Endothelial cell of umbilical vein (primary cell): Measurements from ENCODE around the gene TK1. TPM values are rescaled to one million over a fixed set of nuclear protein-coding genes. Genes with fewer than 3 reads are reported as not detected.

ENCODE experiments used
- BruUV-seq: library from RNA; stranded (reverse); fragments of 400-500 nt; replicated peaks from 2 replicates; lab custom pipeline; 2021; lab: Mats Ljungman, UMichigan
- CTCF ChIA-PET: fragments of 300-600, 350-600 bp; sonication (Branson Sonifier 250); formaldehyde crosslinking; loops from one replicate; lab custom pipeline; 2021; ENCODE audit warnings: antibody characterized with exemption, inconsistent platforms; lab: Charles Lee
- POLR2A ChIA-PET: fragments of 300-600, 350-600 bp; sonication (Branson Sonifier 250); formaldehyde crosslinking; loops from one replicate; lab custom pipeline; 2021; ENCODE audit warnings: antibody characterized with exemption, inconsistent platforms; lab: Charles Lee
- DNase-seq: peaks from one replicate; pipeline ENCODE4 v3.0.0-alpha.2; 2011; ENCODE audit warnings: low read depth, low spot score
- FAIRE-seq: peaks from 2 replicates; lab custom pipeline; 2011; peaks lifted over from hg19 to GRCh38; lab: Jason Lieb, UNC
- H2AFZ ChIP-seq: 2 replicates; pipeline ENCODE4 v1.6.0; 2012; ENCODE audit warnings: low read depth, low read length, control low read depth, inconsistent platforms
- H3K27ac ChIP-seq: 2 replicates; pipeline ENCODE4 v1.5.1; 2011; ENCODE audit warnings: low read depth, mild to moderate bottlenecking, control low read depth, low read length, moderate library complexity; ENCODE audit not compliant: insufficient read depth
- H3K27me3 ChIP-seq, 2 experiments: 2 replicates each; pipeline versions ENCODE4 v1.6.0 to v1.6.1; 2011; ENCODE audit warnings: low read length in 2 of 2, mixed read lengths in 1 of 2; ENCODE audit not compliant: control insufficient read depth in 2 of 2, insufficient read depth in 2 of 2
- H3K36me3 ChIP-seq, 2 experiments: 2 replicates in 1 of 2; 3 replicates in 1 of 2; pipeline ENCODE4 v1.5.1; 2011; ENCODE audit warnings: low read length in 2 of 2, mild to moderate bottlenecking in 1 of 2, moderate library complexity in 1 of 2; ENCODE audit not compliant: control insufficient read depth in 2 of 2, insufficient read depth in 2 of 2; ENCODE audit errors: extremely low read depth in 1 of 2
- H3K4me1 ChIP-seq: 3 replicates; pipeline ENCODE4 v1.5.1; 2011; ENCODE audit warnings: mild to moderate bottlenecking, low read length; ENCODE audit not compliant: control insufficient read depth, insufficient read depth; ENCODE audit errors: extremely low read depth
- H3K4me2 ChIP-seq: 2 replicates; pipeline ENCODE4 v1.6.1; 2011; ENCODE audit warnings: low read length, control low read depth, mixed read lengths; ENCODE audit not compliant: insufficient read depth
- H3K4me3 ChIP-seq, 3 experiments: fragments of 200-600 bp in 1 of 3; sonication (generic), shearing (Covaris generic) in 1 of 3; replicated peaks in 1 of 3; 2 replicates each; pipeline ENCODE4 v1.5.1; 2011 to 2016; ENCODE audit warnings: control low read depth in 3 of 3, low read length in 3 of 3, mild to moderate bottlenecking in 2 of 3, inconsistent platforms in 1 of 3, low read depth in 1 of 3, moderate library complexity in 1 of 3; ENCODE audit not compliant: insufficient read depth in 1 of 3
- H3K79me2 ChIP-seq: 2 replicates; pipeline ENCODE4 v1.6.0; 2012; ENCODE audit warnings: low read length, inconsistent platforms; ENCODE audit not compliant: control insufficient read depth, insufficient read depth
- H3K9ac ChIP-seq: replicated peaks from 2 replicates; pipeline ENCODE3; 2011; ENCODE audit warnings: low read length, control low read depth; ENCODE audit not compliant: insufficient read depth; ENCODE audit errors: extremely low read depth
- H3K9me1 ChIP-seq: replicated peaks from 3 replicates; pipeline ENCODE4 v1.6.0; 2011; ENCODE audit warnings: mild to moderate bottlenecking, low read length; ENCODE audit not compliant: control insufficient read depth, insufficient read depth; ENCODE audit errors: extremely low read depth
- H3K9me3 ChIP-seq: replicated peaks from 2 replicates; pipeline ENCODE4 v1.5.1; 2012; ENCODE audit warnings: low read length, inconsistent platforms; ENCODE audit not compliant: control insufficient read depth, insufficient read depth
- H4K20me1 ChIP-seq: replicated peaks from 2 replicates; pipeline ENCODE3; 2011; ENCODE audit warnings: mild to moderate bottlenecking, low read length; ENCODE audit not compliant: control insufficient read depth, insufficient read depth; ENCODE audit errors: extremely low read depth
- CTCF ChIP-seq, 2 donors: IDR thresholded peaks; 1 replicate in 1 of 2; 2 replicates in 1 of 2; pipeline ENCODE4 v1.5.1; 2011; ENCODE audit warnings: low read length in 2 of 2, mild to moderate bottlenecking in 2 of 2, moderate library complexity in 2 of 2, control low read depth in 1 of 2, inconsistent platforms in 1 of 2, low read depth in 1 of 2; ENCODE audit not compliant: insufficient read depth in 1 of 2; ENCODE audit errors: extremely low read depth in 1 of 2
- EZH2 ChIP-seq: IDR thresholded peaks from 2 replicates; pipeline ENCODE4 v1.6.1; 2012; ENCODE audit warnings: borderline replicate concordance, low read depth, mild to moderate bottlenecking, moderate library complexity, low read length, inconsistent platforms; ENCODE audit not compliant: severe bottlenecking
- FOS ChIP-seq: IDR thresholded peaks from 2 replicates; pipeline ENCODE4 v1.6.1; 2011; ENCODE audit warnings: mild to moderate bottlenecking, low read length, moderate library complexity, borderline replicate concordance; ENCODE audit not compliant: insufficient read depth
- GATA2 ChIP-seq: IDR thresholded peaks from 2 replicates; pipeline ENCODE4 v1.7.0; 2011; ENCODE audit warnings: low read depth, mild to moderate bottlenecking, moderate library complexity, mixed read lengths, low read length; ENCODE audit not compliant: insufficient read length, insufficient read depth
- JUN ChIP-seq: IDR thresholded peaks from 2 replicates; pipeline ENCODE4 v1.6.1; 2011; ENCODE audit warnings: borderline replicate concordance, low read depth; ENCODE audit not compliant: insufficient read length, insufficient read depth
- MAX ChIP-seq: IDR thresholded peaks from 2 replicates; pipeline ENCODE4 v1.6.1; 2011; ENCODE audit not compliant: insufficient read depth, insufficient read length
- POLR2A ChIP-seq: IDR thresholded peaks from 2 replicates; pipeline ENCODE4 v1.6.1; 2012; ENCODE audit warnings: low read depth, mild to moderate bottlenecking, control low read depth, low read length
- POLR2AphosphoS5 ChIP-seq: IDR thresholded peaks from 2 replicates; pipeline ENCODE4 v1.6.1; 2012; ENCODE audit warnings: low read depth, mild to moderate bottlenecking, control low read depth, low read length, moderate library complexity; ENCODE audit not compliant: insufficient read depth
- dilution Hi-C: fragments of 300-500 bp; cut with MboI; formaldehyde crosslinking; loops from one replicate; pipeline ENCODE4 v1.15.0; 2019; ENCODE audit warnings: low sequenced_read_pairs; ENCODE audit not compliant: extremely low pct_ligation_motif_present
- intact Hi-C: fragments of 100-400 bp; cut with micrococcal nuclease; formaldehyde crosslinking; loops from one replicate; pipeline ENCODE4 v1.10.0; 2022
- polyA plus RNA-seq, 4 experiments: library from polyadenylated mRNA; depleted of rRNA in 3 of 4; stranded (reverse) in 3 of 4; unstranded in 1 of 4; fragments of >200 nt; gene quantifications; 2 replicates each; pipeline versions ENCODE4 v1.2.1 to v1.2.3, GENCODE V29; 2011 to 2012; ENCODE audit warnings: missing spikeins in 1 of 4
- total RNA-seq: library from RNA; stranded (reverse); gene quantifications from 2 replicates; pipeline ENCODE4 v1.2.3, GENCODE V29; 2021

Gene TK1
- total and polyA plus RNA-seq, 2 donors (not counting 3 experiments of a cell fraction or from before 2014, with no cell fraction given) = 111 to 159 TPM

DNA sequence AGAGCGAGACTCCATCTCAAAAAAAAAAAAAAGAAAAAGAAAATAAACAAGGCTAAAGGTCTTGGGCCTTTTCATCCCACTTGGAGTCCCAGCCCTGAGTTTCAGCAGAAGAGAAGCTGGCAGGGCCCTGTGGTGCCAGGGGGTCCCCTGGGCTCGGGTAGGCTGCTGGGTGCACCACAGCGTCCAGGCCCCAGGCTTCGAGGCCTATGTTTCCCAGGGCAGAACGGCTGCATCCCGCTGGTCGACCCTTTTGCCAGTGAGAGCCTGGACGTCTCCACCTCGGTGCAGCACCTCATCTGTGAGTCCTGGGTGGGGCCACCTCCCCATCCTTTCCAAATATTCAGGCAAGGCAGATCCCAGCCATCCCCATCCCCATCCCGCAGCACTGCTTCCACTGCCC, 46.8 kb upstream of the TK1 start:
- Histone ChIP-seq H3K9me3 (no peaks in the 10 kb centered on the region), H3K4me2 (no peak overlapping the region), H3K79me2 (no peaks in the 10 kb centered on the region), H4K20me1 (no peaks in the 10 kb centered on the region), H3K36me3 (no peaks in the 10 kb centered on the region), H3K9me1 (no peaks in the 10 kb centered on the region), H3K27ac (no peak overlapping the region), H3K9ac (no peak overlapping the region), H3K4me1 (peaks cover 3% of the 10 kb centered on the region), H3K27me3 (peaks cover 21 to 25% of the 10 kb centered on the region in 2 experiments), H2AFZ (no peak overlapping the region), H3K4me3 (no peak overlapping the region)
- dilution Hi-C loops = no loop called here
- POLR2A ChIA-PET = no interaction called here
- TF ChIP-seq JUN (no peak), EZH2 (no peak), CTCF (IDR thresholded peaks at IDR 0.05; ENCODE audit: extremely low read depth in 1 of 2, insufficient read depth in 1 of 2, low read depth in 1 of 2, low read length in 2 of 2) (no peak), GATA2 (no peak), POLR2A (no peak), FOS (no peak), POLR2AphosphoS5 (no peak), MAX (no peak)
- no TSS peak for BruUV-seq
- intact Hi-C loops = no loop called here
- DNase-seq = no peak
- CTCF ChIA-PET = no interaction called here
- no peak for FAIRE-seq
